GM12878 (cell line): ENCODE results near the gene NAV2. TPM values are rescaled to one million over a fixed set of nuclear protein-coding genes. Genes with fewer than 3 reads are reported as not detected.

Experiments
- ATAC-seq: fragments of 200-7000 bp; cut with Tn5 transposase; 3 replicates; pipeline ENCODE4 v1.9.1; 2020; ENCODE audit warnings: mild to moderate bottlenecking, moderate library complexity
- BruUV-seq: library from RNA; stranded (reverse); fragments of 400-500 nt; replicated peaks from 2 replicates; lab custom pipeline; 2021; lab: Mats Ljungman, UMichigan
- CTCF ChIA-PET: fragments of 300-600 bp; sonication (Branson Sonifier 250); formaldehyde crosslinking; extraction: SDS; loops from one replicate; lab custom pipeline; 2021; ENCODE audit warnings: inconsistent platforms; lab: Yijun Ruan, JAX
- POLR2A ChIA-PET: fragments of 350-600 bp; formaldehyde crosslinking; extraction: SDS; loops from one replicate; lab custom pipeline; 2021; ENCODE audit warnings: inconsistent platforms; lab: Charles Lee
- RAD21 ChIA-PET: fragments of 300-600 bp; sonication (Branson Sonifier 250); formaldehyde crosslinking; loops from one replicate; lab custom pipeline; 2023; ENCODE audit warnings: antibody characterized with exemption; ENCODE audit not compliant: unreplicated experiment; lab: Charles Lee
- SMC1A ChIA-PET: fragments of 300-600 bp; sonication (Branson Sonifier 250); formaldehyde crosslinking; loops from one replicate; lab custom pipeline; 2023; ENCODE audit not compliant: unreplicated experiment, uncharacterized antibody; lab: Charles Lee
- DNase-seq: peaks from one replicate; pipeline ENCODE4 v3.0.0-alpha.2; 2011; ENCODE audit warnings: low read depth, low spot score
- FAIRE-seq: peaks from 3 replicates; lab custom pipeline; 2011; peaks lifted over from hg19 to GRCh38; lab: Jason Lieb, UNC
- H2AFZ ChIP-seq: 2 replicates; pipeline ENCODE4 v1.6.0; 2011; ENCODE audit warnings: low read depth, low read length, control low read depth; ENCODE audit not compliant: control insufficient read depth
- H3K27ac ChIP-seq: 2 replicates; pipeline ENCODE4 v1.5.1; 2011; ENCODE audit warnings: control low read depth; ENCODE audit not compliant: control insufficient read depth, insufficient read depth
- H3K27me3 ChIP-seq, 2 experiments: replicated peaks in 1 of 2; 2 replicates each; pipeline versions ENCODE4 v1.6.0 to v1.6.1; 2011; ENCODE audit warnings: low read length in 1 of 2; ENCODE audit not compliant: control insufficient read depth in 2 of 2, insufficient read depth in 2 of 2
- H3K36me3 ChIP-seq, 2 experiments: 2 replicates each; pipeline ENCODE4 v1.5.1; 2011; ENCODE audit warnings: low read length in 1 of 2; ENCODE audit not compliant: control insufficient read depth in 2 of 2, insufficient read depth in 2 of 2
- H3K4me1 ChIP-seq: 2 replicates; pipeline ENCODE4 v1.6.1; 2011; ENCODE audit warnings: mild to moderate bottlenecking, low read length, moderate library complexity, mixed read lengths; ENCODE audit not compliant: control insufficient read depth, insufficient read depth
- H3K4me2 ChIP-seq: 2 replicates; pipeline ENCODE4 v1.6.0; 2011; ENCODE audit warnings: control low read depth; ENCODE audit not compliant: control insufficient read depth, insufficient read depth
- H3K4me3 ChIP-seq: fragments of 200-600 bp; sonication (generic); 2 replicates; pipeline ENCODE4 v1.5.1; 2016
- H3K79me2 ChIP-seq: 2 replicates; pipeline ENCODE4 v1.6.0; 2011; ENCODE audit warnings: low read length; ENCODE audit not compliant: control insufficient read depth, insufficient read depth
- H3K9ac ChIP-seq: 2 replicates; pipeline ENCODE4 v1.8.0; 2011; ENCODE audit warnings: low read length, control low read depth, mixed read lengths; ENCODE audit not compliant: control insufficient read depth, insufficient read depth
- H3K9me3 ChIP-seq: replicated peaks from 3 replicates; pipeline ENCODE4 v1.5.1; 2011; ENCODE audit warnings: mild to moderate bottlenecking, low read length; ENCODE audit not compliant: control insufficient read depth, insufficient read depth
- H4K20me1 ChIP-seq: 2 replicates; pipeline ENCODE4 v1.6.0; 2011; ENCODE audit not compliant: control insufficient read depth, insufficient read depth
- CEBPB ChIP-seq, 2 experiments: fragments of 150-350 bp in 1 of 2; IDR thresholded peaks; 2 replicates each; pipeline ENCODE4 v1.6.1; 2012 to 2014; ENCODE audit warnings: low read depth in 2 of 2, low read length in 2 of 2, borderline replicate concordance in 1 of 2, inconsistent platforms in 1 of 2
- CHD2 ChIP-seq: IDR thresholded peaks from 2 replicates; pipeline ENCODE4 v1.6.1; 2011; ENCODE audit warnings: low read depth, low read length, improper control_type of control experiment, borderline replicate concordance
- EGR1 ChIP-seq, 2 experiments: IDR thresholded peaks; 1 replicate in 1 of 2; 2 replicates in 1 of 2; pipeline ENCODE4 v1.6.1; 2011 to 2012; ENCODE audit warnings: low read depth in 2 of 2, low read length in 2 of 2, borderline replicate concordance in 1 of 2, mild to moderate bottlenecking in 1 of 2, moderate library complexity in 1 of 2
- FOXM1 ChIP-seq: IDR thresholded peaks from 2 replicates; pipeline ENCODE4 v1.6.1; 2012; ENCODE audit warnings: low read depth, mild to moderate bottlenecking, inconsistent platforms, low read length, moderate library complexity
- HCFC1 ChIP-seq: fragments of 150-350 bp; IDR thresholded peaks from 2 replicates; pipeline ENCODE4 v1.6.1; 2014; ENCODE audit warnings: low read length
- JUND ChIP-seq: IDR thresholded peaks from 2 replicates; pipeline ENCODE4 v1.6.1; 2012; ENCODE audit warnings: low read depth, mild to moderate bottlenecking, low read length, improper control_type of control experiment, moderate library complexity
- MLLT1 ChIP-seq: fragments of 450-650 bp; IDR thresholded peaks from 2 replicates; pipeline ENCODE4 v1.6.1; 2016; ENCODE audit warnings: mild to moderate bottlenecking
- MXI1 ChIP-seq: fragments of 150-350 bp; IDR thresholded peaks from 2 replicates; pipeline ENCODE4 v1.6.1; 2011; ENCODE audit warnings: low read depth, mild to moderate bottlenecking, inconsistent platforms, low read length, improper control_type of control experiment
- RELA ChIP-seq: fragments of 450-650 bp; IDR thresholded peaks from 2 replicates; pipeline ENCODE4 v1.8.0; 2014; ENCODE audit warnings: borderline replicate concordance; ENCODE audit not compliant: partially characterized antibody
- SUPT20H ChIP-seq: IDR thresholded peaks from 2 replicates; pipeline ENCODE4 v1.6.1; 2011; ENCODE audit warnings: low read depth, mild to moderate bottlenecking, low read length, moderate library complexity, borderline replicate concordance; ENCODE audit not compliant: control insufficient read depth
- TCF3 ChIP-seq: IDR thresholded peaks from 2 replicates; pipeline ENCODE4 v1.6.1; 2012; ENCODE audit warnings: low read depth, mild to moderate bottlenecking, low read length, borderline replicate concordance; ENCODE audit not compliant: insufficient read depth
- ZNF384 ChIP-seq: IDR thresholded peaks from 2 replicates; pipeline ENCODE4 v1.6.1; 2012; ENCODE audit warnings: low read depth, mild to moderate bottlenecking, low read length, improper control_type of control experiment, borderline replicate concordance
- ZNF687 ChIP-seq: fragments of 450-650 bp; IDR thresholded peaks from 2 replicates; pipeline ENCODE4 v1.6.1; 2017; ENCODE audit warnings: mild to moderate bottlenecking, moderate library complexity
- ZZZ3 ChIP-seq: IDR thresholded peaks from 2 replicates; pipeline ENCODE4 v1.6.1; 2011; ENCODE audit warnings: low read depth; ENCODE audit not compliant: control insufficient read depth, insufficient read length
- WGBS: methylation state at CpG from one replicate; pipeline ENCODE4 v1.1.6; 2016; ENCODE audit warnings: low lambda C conversion rate; ENCODE audit not compliant: insufficient replicate concordance, insufficient coverage; ENCODE audit errors: missing lambda C conversion rate; 5-methylcytosine and 5-hydroxymethylcytosine counted together
- in situ Hi-C: fragments of 300-500 bp; cut with MboI; formaldehyde crosslinking; loops from 9 replicates; pipeline ENCODE4 v1.14.3; 2018; ENCODE audit warnings: mixed read lengths
- intact Hi-C: fragments of 100-400 bp; cut with micrococcal nuclease; formaldehyde crosslinking; loops from one replicate; pipeline ENCODE4 v1.14.2; 2022; ENCODE audit not compliant: unreplicated experiment
- polyA plus RNA-seq, 11 experiments: library from polyadenylated mRNA; depleted of rRNA in 4 of 11; unstranded in 6 of 11; stranded (reverse) in 5 of 11; fragments of >200 nt; fragmentation: Nextera tagmentation in 4 of 11; fragmentation: Illumina TruSeq in 1 of 11; extraction: Ambion mirVana in 4 of 11; extraction: Trizol in 1 of 11; gene quantifications; 1 replicate in 1 of 11; 2 replicates in 10 of 11; pipeline versions ENCODE4 v1.2.1 to v1.2.3, GENCODE V29; 2011 to 2016; ENCODE audit warnings: inconsistent platforms in 2 of 11, missing spikeins in 2 of 11, low read depth in 1 of 11
- total RNA-seq, 4 experiments: library from RNA; depleted of rRNA in 3 of 4; stranded (reverse); fragments of >200 nt in 3 of 4; fragmentation: Illumina TruSeq in 1 of 4; extraction: Trizol in 1 of 4; gene quantifications; 2 replicates each; pipeline versions ENCODE4 v1.2.1 to v1.2.3, GENCODE V29; 2013 to 2021

NAV2 gene
- total and polyA plus RNA-seq, 10 of the 15 experiments (the other 5 are each of a cell fraction or from before 2014, with no cell fraction given): 0.35 to 6.1 (median 1.1) TPM

- no peaks in the 10 kb centered on the region for H3K9me3 ChIP-seq
- ChIA-PET SMC1A (interaction anchor here (0.9 to 1.6 kb wide), 5 partner anchors 16 to 166 kb away, joined by 3 to 4 read pairs (median 3); no protein-coding TSS in a partner anchor), RAD21 (interaction anchor here (0.7 to 3.3 kb wide), 4 partner anchors 13 to 286 kb away, joined by 3 to 20 read pairs (median 3); no protein-coding TSS in a partner anchor), POLR2A (no interaction called here), CTCF (interaction anchor here (0.7 to 9.0 kb wide), 15 partner anchors 10 to 243 kb away, joined by 3 to 111 read pairs (median 3); no protein-coding TSS in a partner anchor)
- WGBS: 0% methylated on average over 1 of the region's 1 CpG
- no peak for ATAC-seq
- no peak overlapping the region for H3K27ac ChIP-seq
- no peak for DNase-seq
- H2AFZ ChIP-seq: no peak overlapping the region
- intact Hi-C loops (loop anchor here (1.0 to 2.0 kb wide), 3 partner anchors 161 to 207 kb away; no protein-coding TSS in a partner anchor), in situ Hi-C loops (loop anchor here (5.0 kb wide), 1 partner anchor 165 kb away; no protein-coding TSS in a partner anchor)
- H3K4me1 ChIP-seq: no peaks in the 10 kb centered on the region; the same call in 1 of the 2 replicates
- no peak overlapping the region for H3K9ac ChIP-seq
- H3K4me3 ChIP-seq: no peak overlapping the region
- H3K36me3 ChIP-seq: no peaks in the 10 kb centered on the region
- no peaks in the 10 kb centered on the region for H3K27me3 ChIP-seq
- no peak for FAIRE-seq
- H3K4me2 ChIP-seq: no peak overlapping the region
- H3K79me2 ChIP-seq: no peaks in the 10 kb centered on the region
- H4K20me1 ChIP-seq: no peaks in the 10 kb centered on the region
- no TSS peak for BruUV-seq
- TF ChIP-seq MXI1: no peak
- no peak for TF ChIP-seq CHD2
- no peak for TF ChIP-seq ZNF384
- TF ChIP-seq CEBPB (IDR thresholded peaks at IDR 0.05; ENCODE audit: borderline replicate concordance in 1 of 2, low read depth in 2 of 2, low read length in 2 of 2): no peak
- no peak for TF ChIP-seq MLLT1
- no peak for TF ChIP-seq FOXM1
- no peak for TF ChIP-seq RELA
- TF ChIP-seq HCFC1: no peak
- TF ChIP-seq JUND: no peak
- TF ChIP-seq ZZZ3: no peak
- no peak for TF ChIP-seq ZNF687
- no peak for TF ChIP-seq EGR1 (IDR thresholded peaks at IDR 0.05; ENCODE audit: borderline replicate concordance in 1 of 2, low read depth in 2 of 2, low read length in 2 of 2)
- no peak for TF ChIP-seq SUPT20H
- no peak for TF ChIP-seq TCF3
Measured at GRCh38 chr11:20111871-20112270, 399.2 kb downstream of the NAV2 start.
